HG03039 (cell line): ENCODE results near the gene TFIP11.

ENCODE experiments used
- ATAC-seq: cut with Tn5 transposase; IDR thresholded peaks from one replicate; pipeline ENCODE4 v1.9.1; 2021; ENCODE audit warnings: mild to moderate bottlenecking, moderate library complexity; ENCODE audit not compliant: unreplicated experiment

The TFIP11 gene

DNA sequence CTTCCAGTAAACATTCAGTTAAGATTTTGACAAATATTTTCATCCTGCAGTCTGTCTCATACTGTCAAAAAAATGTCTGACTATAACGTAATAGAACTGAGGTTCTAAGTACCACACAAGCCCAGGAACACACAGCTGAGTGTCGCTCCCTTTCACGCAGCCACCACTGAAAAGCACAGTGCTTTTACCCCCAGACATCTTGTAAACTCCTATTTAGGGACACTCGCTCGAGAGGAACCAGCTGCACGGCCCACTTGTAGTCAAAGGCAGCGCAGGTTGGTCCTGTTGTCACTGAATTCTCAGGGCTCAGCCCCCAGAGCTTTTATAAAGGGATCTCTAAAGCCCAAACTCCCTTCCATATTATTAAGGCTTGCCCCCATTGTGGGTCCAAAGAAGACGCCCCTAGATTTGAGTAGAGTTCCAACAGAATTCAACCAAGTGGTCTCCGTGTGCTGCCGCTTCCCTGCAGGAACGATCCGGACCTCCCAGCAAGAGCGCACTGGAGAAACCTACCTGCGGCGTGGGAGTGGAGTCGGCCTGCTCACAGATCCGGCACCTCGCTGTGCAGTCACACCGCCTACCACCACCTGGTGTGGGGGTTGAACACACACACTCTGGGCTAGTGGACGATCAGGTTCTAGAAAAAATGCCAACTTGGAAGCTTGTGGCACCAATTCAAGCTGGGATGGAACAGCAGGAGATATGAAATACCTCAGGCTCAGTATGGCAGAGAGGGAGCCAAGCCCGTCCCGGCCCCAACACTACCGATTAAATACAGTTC, 59.8 kb downstream of the TFIP11 start:
- ATAC-seq = no peak

DNA sequence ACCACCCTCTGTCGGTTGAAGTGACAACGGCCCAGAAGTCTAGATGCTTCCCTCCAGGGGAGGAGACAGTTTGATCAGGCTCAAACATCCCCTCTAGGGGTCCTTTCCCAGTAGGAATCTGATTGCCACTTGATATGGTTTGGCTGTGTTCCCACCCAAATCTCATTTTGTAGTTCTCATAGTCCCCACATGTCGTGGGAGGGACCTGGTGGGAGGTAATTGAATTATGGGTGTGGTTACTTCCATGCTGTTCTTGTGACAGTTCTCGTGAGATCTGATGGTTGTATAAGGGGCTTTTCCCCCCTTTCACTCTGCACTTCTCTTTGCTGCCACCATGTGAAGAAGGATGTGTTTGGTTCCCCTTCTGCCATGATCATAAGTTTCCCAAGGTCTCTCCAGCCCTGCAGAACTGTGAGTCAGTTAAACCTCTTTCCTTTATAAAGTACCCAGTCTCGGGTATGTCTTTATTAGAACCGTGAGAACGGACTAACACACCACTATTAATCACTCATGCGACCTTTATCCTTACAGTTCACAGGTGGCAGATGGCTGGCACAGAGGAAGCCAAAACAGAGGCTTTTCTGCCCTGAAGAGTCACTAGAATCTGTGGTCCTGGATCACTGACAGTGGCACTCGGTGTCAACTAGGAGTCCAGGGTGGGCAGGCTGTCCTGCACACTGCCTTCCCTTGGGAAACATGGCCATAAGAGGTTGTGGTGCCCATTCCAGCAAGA, 61.7 kb downstream of the TFIP11 start:
- ATAC-seq = no peak

DNA sequence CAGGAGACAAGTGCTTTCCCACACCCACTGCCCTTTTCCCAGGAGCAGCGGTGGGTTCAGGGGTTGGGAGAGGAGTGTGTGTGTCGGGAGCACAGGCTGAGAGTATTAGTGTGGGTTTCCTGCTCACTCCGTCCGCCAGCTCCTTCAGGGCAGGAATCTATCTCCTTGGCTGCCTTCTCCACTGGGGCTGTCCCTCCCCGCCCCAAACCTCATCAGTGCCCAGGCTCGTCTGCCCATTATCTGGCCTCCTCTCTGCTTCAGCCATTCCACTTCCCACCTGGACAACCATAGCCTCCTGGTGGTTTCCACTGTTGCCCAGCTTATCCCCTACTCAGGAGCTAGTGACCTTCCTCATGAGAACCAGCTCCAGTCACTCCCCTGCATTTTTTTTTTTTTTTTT, 63.3 kb downstream of the TFIP11 start:
- ATAC-seq = no peak

DNA sequence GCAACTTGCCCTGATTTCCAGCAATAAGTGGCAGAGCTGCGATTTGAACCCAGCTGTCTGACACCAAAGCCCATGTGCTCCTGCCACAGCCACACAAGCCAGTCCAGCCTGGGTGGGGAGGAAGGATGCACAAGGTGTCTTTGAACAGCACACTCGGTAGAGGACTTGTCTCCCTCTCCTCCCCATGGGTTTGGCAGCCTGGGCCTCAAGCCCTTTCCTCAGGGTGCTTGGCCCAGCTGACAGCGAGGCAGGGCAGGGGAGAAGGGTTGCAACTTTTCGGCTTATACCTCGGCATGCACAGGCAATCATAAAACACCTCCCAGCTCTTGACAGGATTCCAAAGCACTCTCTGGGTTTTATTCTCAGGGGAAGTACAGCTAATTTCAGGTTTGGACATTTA, 63.9 kb downstream of the TFIP11 start:
- no peak for ATAC-seq

DNA sequence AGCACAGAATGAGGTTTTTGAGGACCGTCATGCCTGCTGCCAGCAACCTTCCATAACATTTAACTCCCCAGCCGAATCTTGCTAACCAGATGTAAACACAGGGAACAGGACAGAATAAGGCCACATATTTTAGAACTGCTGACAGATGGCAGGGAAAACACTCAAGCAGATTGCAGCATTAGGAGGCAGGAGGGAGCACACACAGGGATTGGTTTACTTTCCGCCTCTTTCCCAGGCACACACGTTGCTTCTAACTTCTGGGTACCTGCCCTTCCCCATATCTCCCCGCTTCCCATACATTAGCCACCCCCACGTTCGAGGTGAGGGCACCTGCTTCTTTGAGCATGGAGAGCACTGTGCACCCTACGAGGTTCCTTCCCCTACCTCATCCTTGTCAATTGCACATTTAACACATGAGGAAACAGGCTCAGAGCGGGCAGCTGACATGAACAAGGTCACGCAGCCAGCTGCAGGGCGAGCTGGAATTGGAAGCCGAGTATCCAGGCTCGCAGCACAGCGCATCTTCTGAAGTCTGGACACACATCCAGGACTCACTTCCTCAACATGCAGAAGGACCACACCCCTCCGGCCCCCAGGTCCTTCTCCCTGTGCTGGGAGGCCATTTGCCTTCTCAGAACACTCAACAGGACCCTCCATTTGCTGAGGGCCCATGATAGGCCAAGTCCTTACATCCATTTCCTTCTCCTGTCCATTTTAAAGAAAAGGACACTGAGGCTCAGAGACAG, 64.5 kb downstream of the TFIP11 start:
- no peak for ATAC-seq

DNA sequence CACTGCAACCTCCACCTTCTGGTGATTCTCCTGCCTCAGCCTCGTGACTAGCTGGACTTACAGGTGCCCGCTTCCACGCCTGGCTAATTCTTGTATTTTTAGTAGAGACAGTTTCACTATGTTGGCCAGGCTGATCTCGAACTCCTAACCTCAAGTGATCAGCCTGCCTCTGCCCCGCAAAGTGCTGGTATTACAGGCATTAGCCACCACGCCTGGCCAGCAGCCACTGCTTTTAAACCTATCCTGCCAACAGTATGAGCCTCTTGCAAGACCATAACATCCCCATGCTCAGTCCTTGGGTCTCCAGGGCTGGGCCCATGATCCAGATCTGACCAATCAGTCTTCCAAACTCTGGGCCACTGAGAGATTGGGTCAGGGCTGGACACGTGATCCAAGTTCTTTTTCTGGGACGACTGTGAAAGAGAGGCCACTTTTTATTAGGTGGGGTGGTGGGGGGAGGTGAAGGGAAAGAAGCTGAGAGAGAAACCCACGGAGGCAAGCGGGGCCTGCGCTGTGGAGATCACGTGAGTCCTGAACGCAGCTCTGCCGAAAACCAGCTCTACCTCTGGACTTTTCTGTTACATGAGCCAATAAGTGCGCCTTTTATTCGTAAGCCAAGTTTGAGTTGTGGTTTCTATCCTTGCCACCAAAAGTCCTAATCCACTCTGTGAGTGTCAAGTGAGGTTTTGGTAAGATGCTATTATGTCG, 65.3 kb downstream of the TFIP11 start:
- ATAC-seq = no peak

- ATAC-seq = no peak
Observed at GRCh38 chr22:26445577-26446275, 66.5 kb downstream of the TFIP11 start.

- ATAC-seq = no peak
Observed at GRCh38 chr22:26444777-26445176, 67.5 kb downstream of the TFIP11 start.

GRCh38 chr22:26443901-26444690, 68.2 kb downstream of the TFIP11 start:
- ATAC-seq = no peak

GRCh38 chr22:26442086-26442756, 70.1 kb downstream of the TFIP11 start:
- no peak for ATAC-seq
